ENCODE results near the gene MAN1A1. TPM values are rescaled to one million over a fixed set of nuclear protein-coding genes. Genes with fewer than 3 reads are reported as not detected.

MAN1A1 gene
- total RNA-seq, 1 experiment from 2014 or later: 19.0 TPM

GRCh38 chr6:119140196-119141140 is 209.1 kb downstream of the MAN1A1 start:
- CTCF ChIA-PET: no interaction called here
- H3K4me3 ChIP-seq (ENCODE audit: low read length): no peak overlapping the region
- no peak overlapping the region for H3K4me2 ChIP-seq (ENCODE audit: low read length)
- no peaks in the 10 kb centered on the region for H3F3A ChIP-seq (ENCODE audit: low read length, unreplicated experiment)
- H2AFZ ChIP-seq (ENCODE audit: low read length): no peak overlapping the region
- DNase-seq: no peak
- no peaks in the 10 kb centered on the region for H4K20me1 ChIP-seq (ENCODE audit: low read length)
- no peak for TF ChIP-seq CTCF (conservative IDR thresholded peaks at IDR 0.05; ENCODE audit: low read depth, low read length)
- TF ChIP-seq EZH2 (IDR thresholded peaks at IDR 0.05; ENCODE audit: low read length, unreplicated experiment): no peak
- no peak for TF ChIP-seq EZH2phosphoT487 (IDR thresholded peaks at IDR 0.05; ENCODE audit: borderline replicate concordance, low read length)
- no TSS peak for BruUV-seq (replicated peaks)
- POLR2A ChIA-PET (ENCODE audit: unreplicated experiment): no interaction called here
- no peak overlapping the region for H3K9ac ChIP-seq (ENCODE audit: low read length)
- peaks cover 20% of the 10 kb centered on the region for H3K4me1 ChIP-seq (ENCODE audit: insufficient read depth, low read length)
- no peaks in the 10 kb centered on the region for H3K9me3 ChIP-seq (ENCODE audit: low read length)
- no peak overlapping the region for H3K27ac ChIP-seq (ENCODE audit: low read length)
- no peak for ATAC-seq
- no peaks in the 10 kb centered on the region for H3K27me3 ChIP-seq (ENCODE audit: low read length)
- no peaks in the 10 kb centered on the region for H3K9me2 ChIP-seq (replicated peaks; ENCODE audit: low read length)
- H3K36me3 ChIP-seq (ENCODE audit: low read depth, low read length): no peaks in the 10 kb centered on the region
- no peaks in the 10 kb centered on the region for H3K79me2 ChIP-seq (ENCODE audit: low read length)
- intact Hi-C loops (cut with micrococcal nuclease): loop anchor here (10.0 kb wide), 2 partner anchors 694 to 834 kb away; no protein-coding TSS in a partner anchor

- H3F3A ChIP-seq (ENCODE audit: low read length, unreplicated experiment): no peaks in the 10 kb centered on the region
- H4K20me1 ChIP-seq (ENCODE audit: low read length): no peaks in the 10 kb centered on the region
- ATAC-seq: no peak
- peaks cover 8% of the 10 kb centered on the region; the same call in 1 of the 2 replicates for H3K4me1 ChIP-seq (ENCODE audit: insufficient read depth, low read length)
- no peak overlapping the region for H3K9ac ChIP-seq (ENCODE audit: low read length)
- TF ChIP-seq CTCF (conservative IDR thresholded peaks at IDR 0.05; ENCODE audit: low read depth, low read length): no peak
- no peak for TF ChIP-seq EZH2 (IDR thresholded peaks at IDR 0.05; ENCODE audit: low read length, unreplicated experiment)
- no peak for TF ChIP-seq EZH2phosphoT487 (IDR thresholded peaks at IDR 0.05; ENCODE audit: borderline replicate concordance, low read length)
- BruUV-seq (replicated peaks): no TSS peak
- no peak overlapping the region for H3K27ac ChIP-seq (ENCODE audit: low read length)
- H3K27me3 ChIP-seq (ENCODE audit: low read length): no peaks in the 10 kb centered on the region
- no peaks in the 10 kb centered on the region for H3K36me3 ChIP-seq (ENCODE audit: low read depth, low read length)
- no peaks in the 10 kb centered on the region for H3K79me2 ChIP-seq (ENCODE audit: low read length)
- no peaks in the 10 kb centered on the region for H3K9me2 ChIP-seq (replicated peaks; ENCODE audit: low read length)
- H3K4me2 ChIP-seq (ENCODE audit: low read length): no peak overlapping the region
- no peak overlapping the region for H2AFZ ChIP-seq (ENCODE audit: low read length)
- intact Hi-C loops (cut with micrococcal nuclease): no loop called here
- CTCF ChIA-PET: no interaction called here
- no peak for DNase-seq
- no peak overlapping the region for H3K4me3 ChIP-seq (ENCODE audit: low read length)
- H3K9me3 ChIP-seq (ENCODE audit: low read length): no peaks in the 10 kb centered on the region
- POLR2A ChIA-PET (ENCODE audit: unreplicated experiment): no interaction called here
Measured at GRCh38 chr6:119138906-119139541, 210.5 kb downstream of the MAN1A1 start.

Measured in PC-3 (cell line).